GM19328 (cell line): Measurements from ENCODE around the gene GOLGA3.
"Not testable (repeated sequence)": the region's sequence is repeated elsewhere in the genome, so short reads cannot be mapped to it uniquely, and the experiment has no call there.

Source experiments
- ATAC-seq: cut with Tn5 transposase; IDR thresholded peaks from one replicate; pipeline ENCODE4 v1.9.1; 2021; ENCODE audit warnings: mild to moderate bottlenecking, moderate library complexity; ENCODE audit not compliant: unreplicated experiment

The GOLGA3 gene, protein sequence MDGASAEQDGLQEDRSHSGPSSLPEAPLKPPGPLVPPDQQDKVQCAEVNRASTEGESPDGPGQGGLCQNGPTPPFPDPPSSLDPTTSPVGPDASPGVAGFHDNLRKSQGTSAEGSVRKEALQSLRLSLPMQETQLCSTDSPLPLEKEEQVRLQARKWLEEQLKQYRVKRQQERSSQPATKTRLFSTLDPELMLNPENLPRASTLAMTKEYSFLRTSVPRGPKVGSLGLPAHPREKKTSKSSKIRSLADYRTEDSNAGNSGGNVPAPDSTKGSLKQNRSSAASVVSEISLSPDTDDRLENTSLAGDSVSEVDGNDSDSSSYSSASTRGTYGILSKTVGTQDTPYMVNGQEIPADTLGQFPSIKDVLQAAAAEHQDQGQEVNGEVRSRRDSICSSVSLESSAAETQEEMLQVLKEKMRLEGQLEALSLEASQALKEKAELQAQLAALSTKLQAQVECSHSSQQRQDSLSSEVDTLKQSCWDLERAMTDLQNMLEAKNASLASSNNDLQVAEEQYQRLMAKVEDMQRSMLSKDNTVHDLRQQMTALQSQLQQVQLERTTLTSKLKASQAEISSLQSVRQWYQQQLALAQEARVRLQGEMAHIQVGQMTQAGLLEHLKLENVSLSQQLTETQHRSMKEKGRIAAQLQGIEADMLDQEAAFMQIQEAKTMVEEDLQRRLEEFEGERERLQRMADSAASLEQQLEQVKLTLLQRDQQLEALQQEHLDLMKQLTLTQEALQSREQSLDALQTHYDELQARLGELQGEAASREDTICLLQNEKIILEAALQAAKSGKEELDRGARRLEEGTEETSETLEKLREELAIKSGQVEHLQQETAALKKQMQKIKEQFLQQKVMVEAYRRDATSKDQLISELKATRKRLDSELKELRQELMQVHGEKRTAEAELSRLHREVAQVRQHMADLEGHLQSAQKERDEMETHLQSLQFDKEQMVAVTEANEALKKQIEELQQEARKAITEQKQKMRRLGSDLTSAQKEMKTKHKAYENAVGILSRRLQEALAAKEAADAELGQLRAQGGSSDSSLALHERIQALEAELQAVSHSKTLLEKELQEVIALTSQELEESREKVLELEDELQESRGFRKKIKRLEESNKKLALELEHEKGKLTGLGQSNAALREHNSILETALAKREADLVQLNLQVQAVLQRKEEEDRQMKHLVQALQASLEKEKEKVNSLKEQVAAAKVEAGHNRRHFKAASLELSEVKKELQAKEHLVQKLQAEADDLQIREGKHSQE (N-terminal part only)

DNA sequence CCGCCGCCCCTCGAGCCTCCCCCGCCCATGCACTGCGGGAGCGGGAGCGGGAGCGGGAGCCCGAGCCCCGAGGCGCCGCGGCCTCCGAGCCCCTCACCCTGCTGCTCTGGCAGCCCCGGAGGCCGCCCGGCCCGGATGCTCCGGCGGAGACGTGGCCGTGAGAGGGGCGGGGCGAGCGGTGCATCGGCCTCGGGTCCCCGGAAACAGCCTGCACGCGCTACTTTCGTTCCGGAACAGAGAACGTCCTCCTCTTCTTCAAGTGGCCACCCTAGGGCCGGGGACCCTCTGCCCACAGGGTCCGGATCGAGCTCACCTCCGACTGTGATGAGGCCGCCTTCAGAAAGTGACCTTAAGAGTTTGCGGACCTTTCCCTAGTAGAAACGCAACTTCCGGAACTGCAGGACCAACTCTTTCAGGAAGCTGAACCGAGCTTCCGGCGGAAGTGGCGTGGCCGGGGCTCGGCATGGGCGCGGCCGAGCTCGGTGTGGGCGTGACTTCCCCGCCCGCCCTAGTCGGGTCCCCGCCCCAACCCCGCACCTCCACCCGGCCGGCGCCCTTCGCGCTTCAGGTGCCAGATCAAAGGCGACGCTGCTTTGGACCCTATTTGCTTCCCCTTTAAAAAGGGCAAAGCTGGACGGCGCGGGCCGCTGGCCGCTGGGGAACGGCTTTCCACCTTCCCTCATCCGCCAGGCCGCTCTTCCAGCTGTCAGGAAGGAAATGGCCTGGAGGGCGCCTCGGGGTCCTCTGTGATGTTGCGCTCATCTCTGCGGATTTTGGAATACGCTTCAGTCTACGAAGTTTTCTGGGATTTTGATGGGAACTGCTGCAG lies at the start of gene GOLGA3:
GOLGA3 (minus strand) TSS at position 164 of the 829 bp plus-strand sequence. CDS start 6,741 bp downstream, outside the sequence.
- ATAC-seq = peak; percentile 83

DNA sequence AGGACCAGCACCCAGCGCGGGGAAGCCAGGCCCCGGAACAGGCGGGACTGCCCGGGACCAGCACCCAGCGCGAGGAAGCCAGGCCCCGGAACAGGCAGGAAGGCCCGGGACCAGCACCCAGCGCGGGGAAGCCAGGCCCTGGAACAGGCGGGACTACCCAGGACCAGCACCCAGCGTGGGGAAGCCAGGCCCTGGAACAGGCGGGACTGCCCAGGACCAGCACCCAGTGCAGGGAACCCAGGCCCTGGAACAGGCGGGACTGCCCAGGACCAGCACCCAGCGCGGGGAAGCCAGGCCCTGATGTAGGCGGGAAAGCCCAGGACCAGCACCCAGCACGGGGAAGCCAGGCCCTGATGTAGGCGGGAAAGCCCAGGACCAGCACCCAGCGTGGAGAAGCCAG lies 46.0 kb upstream of the GOLGA3 start:
- ATAC-seq = not testable (repeated sequence)

DNA sequence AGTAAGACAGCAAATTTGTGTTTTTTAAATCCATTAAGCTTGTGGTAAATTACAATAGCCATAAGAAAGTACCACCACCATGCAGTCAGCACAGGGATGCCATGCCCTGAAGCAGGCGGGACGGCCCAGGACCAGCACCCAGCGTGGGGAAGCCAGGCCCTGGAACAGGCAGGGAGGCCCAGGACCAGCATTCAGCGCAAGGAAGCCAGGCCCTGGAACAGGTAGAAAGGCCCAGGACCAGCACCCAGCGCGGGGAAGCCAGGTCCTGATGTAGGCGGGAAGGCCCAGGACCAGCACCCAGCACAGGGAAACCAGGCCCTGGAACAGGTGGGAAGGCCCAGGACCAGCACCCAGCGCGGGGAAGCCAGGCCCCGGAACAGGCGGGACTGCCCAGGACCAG lies 45.5 kb upstream of the GOLGA3 start:
- ATAC-seq = no peak

DNA sequence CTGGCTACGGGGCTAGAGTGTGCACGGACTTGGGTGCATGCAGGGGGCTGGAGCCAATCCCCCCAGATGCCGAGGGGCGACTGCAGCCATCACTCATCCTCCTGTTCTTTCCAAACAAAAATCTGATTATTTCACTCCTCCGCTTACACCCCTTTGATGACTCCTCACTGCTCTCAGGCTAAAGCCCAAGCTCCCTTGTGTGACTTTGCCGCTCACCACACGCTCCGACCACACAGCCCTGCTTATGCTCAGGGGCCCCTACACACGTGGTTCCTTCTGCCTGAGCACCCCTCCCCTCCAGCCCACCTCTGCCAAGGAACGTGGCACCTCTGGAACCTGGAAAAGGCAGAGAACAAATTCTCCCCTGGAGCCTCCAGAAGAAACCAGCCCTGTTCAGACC lies 45.1 kb upstream of the GOLGA3 start:
- no peak for ATAC-seq

DNA sequence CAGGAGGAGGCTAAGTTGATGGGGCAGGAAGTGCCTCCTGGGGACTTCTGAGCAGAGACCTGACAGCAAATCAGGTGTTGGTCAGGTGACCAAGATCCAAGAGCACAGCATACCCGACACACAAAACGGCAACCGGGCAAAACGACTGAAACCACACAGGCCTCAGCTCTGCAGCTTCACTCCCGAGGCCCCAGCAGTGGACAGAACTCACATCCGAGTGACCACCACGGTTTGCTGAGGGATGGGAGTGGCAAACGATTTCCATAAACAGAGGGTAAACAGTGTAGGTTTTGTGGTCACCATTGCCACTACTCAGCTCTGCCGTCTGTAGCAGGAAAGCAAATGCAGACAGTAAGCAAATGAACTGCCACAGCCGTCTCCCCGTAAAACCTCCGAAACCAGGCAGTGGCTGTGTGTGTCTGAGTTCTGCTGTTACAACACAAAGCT lies 44.3 kb upstream of the GOLGA3 start:
- ATAC-seq = no peak

DNA sequence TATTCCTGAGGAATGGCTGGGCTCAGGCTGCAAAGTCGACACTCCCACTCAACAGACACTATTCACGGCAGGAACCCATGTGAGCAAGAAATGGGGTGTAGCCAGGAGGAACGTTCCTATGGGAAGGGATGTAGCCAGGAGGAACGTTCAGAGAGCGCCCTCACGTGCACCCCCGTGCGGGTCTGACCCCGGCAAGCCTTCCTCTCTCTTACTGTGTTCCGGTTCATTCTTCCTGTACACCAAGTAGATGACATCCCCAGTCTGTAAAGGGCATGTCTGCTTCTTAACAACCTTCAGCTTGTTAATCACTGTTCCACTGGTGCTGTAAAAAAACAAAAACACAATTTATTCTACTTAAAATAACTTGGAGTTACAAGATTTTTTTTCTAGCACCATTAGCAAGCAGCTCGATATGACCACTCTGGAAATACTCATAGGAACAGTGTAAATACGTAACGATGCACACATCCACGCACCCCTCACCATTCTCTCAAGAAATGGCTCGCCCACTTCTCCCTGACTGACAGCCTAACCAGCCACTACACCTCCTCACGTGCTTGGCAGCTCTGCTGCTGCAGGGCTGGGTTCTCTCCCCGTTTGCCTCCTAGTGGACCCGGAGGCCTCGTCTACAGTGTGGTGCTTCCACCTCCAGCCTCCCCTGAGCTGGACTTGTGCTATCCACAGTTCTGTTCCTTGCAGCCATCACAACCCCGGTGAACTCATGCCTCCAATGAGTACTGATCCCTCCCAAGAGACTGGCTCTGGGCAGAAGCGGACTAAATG lies 43.6 kb upstream of the GOLGA3 start:
- ATAC-seq = no peak

DNA sequence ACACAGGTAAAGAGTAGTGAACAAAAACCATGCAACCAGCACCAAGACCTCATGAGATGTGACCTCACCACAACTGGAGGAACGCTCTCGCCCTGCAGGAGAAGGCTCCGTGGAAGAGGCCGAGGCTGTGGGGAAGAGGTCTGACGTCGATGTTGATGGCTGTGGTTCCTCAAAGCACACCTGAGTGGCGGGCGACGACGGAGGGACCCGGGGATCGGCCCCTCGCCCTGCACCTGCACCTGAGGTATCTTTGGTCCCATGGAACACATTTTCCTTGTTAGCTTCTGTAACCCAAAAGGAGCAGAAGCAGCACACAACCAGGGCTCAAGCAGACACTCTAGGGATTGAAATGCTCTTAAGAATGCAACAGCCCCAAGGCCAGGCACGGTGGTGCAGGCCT lies 40.9 kb upstream of the GOLGA3 start:
- no peak for ATAC-seq

DNA sequence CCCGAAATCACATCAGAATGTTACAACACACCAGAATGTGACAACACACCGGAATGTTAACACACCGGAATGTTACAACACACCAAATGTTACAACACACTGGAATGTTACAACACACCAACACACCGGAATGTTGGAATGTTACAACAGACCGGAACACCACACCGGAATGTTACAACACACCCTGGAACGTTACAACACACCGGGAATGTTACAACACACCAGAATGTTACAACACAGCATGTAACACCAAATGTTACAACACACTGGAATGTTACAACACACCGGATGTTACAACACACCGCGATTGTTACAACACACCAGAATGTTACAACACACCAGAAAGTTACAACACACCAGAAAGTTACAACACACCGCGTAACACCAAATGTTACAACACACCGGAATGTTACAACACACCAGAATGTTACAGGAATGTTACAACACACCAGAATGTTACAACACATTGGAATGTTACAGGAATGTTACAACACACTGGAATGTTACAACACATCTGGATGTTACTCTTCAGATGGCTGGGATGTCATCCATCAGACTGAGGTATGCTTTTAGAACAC lies 37.7 kb upstream of the GOLGA3 start:
- no peak for ATAC-seq

DNA sequence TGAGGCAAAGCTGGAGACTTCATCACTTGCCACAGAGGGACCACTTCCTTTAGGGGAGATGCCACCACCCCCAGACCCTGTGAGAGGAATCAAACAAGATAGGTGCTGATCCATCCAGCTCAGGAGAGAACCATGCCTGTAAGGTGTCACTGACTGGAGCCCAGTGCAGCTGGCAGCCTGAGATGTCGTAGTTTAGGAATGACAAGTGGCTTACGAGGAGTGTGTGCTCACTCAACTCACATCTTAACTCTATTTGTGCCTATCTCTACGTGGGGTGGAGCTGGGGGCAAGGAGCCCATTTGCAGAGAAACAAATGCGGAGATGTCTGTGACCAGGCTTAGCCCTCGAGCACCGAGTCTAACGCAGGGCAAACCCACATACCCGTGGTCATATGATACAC lies 32.9 kb upstream of the GOLGA3 start:
- ATAC-seq = no peak

DNA sequence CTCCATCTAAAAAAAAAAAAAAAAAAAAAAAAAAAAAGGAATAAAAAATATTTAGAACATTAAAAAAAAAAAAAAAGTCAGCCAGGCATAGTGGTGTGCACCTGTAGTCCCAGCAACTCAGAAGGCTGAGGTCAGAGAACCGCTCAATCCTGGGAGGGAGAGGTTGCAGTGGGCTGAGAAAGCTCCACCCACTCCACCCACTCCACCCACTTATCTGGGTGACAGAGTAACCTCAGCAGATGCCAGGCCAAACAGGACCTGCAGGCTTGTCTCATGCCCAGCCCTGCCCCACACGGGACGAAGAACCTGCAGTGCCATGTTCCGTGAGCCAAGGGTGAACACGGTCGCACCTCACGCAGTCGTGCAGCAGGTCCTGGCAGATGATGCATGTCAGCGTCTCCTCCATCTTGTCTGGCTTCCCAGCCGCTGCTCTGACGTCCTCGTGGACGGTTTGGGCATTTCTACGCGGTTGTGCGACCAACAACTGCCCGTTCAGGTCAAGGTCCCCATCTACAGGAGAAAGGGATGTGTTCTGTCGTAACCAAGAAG lies 30.1 kb upstream of the GOLGA3 start:
- no peak for ATAC-seq

DNA sequence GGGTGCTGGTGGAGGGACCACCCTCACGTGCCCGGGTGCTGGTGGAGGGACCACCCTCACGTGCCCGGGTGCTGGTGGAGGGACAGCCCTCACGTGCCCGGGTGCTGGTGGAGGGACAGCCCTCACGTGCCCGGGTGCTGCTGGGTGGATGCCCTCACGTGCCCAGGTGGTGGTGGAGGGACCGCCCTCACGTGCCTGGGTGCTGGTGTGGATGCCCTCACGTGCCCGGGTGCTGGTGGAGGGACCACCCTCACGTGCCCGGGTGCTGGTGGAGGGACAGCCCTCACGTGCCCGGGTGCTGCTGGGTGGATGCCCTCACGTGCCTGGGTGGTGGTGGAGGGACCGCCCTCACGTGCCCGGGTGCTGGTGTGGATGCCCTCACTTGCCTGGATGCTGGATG lies 28.4 kb upstream of the GOLGA3 start:
- not testable (repeated sequence) for ATAC-seq

DNA sequence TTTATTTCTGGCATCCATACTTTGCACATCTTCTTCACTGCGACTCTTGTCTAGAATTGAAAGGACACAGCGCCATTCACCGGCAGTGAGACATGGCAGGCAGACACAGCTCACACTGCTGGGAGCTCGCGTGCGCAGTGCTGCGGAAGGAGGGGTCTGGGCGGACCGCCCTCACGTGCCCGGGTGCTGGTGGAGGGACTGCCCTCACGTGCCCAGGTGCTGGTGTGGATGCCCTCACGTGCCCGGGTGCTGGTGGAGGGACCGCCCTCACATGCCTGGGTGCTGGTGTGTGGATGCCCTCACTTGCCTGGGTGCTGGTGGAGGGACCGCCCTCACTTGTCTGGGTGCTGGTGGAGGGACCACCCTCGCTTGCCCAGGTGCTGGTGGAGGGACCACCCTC lies 27.9 kb upstream of the GOLGA3 start:
- no peak for ATAC-seq

DNA sequence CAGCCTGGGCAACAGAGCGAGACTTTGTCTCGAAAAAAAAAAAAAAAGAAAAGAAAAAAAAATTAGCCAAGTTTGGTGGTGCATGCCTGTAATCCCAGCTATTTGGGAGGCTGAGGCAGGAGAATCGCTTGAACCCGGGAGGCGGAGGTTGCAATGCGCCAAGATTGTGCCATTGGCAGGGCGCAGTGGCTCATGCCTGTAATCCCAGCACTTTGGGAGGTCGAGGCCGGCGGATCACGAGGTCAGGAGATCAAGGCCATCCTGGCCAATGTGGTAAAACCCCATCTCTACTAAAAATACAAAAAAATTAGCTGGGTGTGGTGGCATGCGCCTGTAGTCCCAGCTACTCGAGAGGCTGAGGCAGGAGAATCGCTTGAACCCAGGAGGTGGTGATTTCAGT lies 26.5 kb upstream of the GOLGA3 start:
- not testable (repeated sequence) for ATAC-seq

DNA sequence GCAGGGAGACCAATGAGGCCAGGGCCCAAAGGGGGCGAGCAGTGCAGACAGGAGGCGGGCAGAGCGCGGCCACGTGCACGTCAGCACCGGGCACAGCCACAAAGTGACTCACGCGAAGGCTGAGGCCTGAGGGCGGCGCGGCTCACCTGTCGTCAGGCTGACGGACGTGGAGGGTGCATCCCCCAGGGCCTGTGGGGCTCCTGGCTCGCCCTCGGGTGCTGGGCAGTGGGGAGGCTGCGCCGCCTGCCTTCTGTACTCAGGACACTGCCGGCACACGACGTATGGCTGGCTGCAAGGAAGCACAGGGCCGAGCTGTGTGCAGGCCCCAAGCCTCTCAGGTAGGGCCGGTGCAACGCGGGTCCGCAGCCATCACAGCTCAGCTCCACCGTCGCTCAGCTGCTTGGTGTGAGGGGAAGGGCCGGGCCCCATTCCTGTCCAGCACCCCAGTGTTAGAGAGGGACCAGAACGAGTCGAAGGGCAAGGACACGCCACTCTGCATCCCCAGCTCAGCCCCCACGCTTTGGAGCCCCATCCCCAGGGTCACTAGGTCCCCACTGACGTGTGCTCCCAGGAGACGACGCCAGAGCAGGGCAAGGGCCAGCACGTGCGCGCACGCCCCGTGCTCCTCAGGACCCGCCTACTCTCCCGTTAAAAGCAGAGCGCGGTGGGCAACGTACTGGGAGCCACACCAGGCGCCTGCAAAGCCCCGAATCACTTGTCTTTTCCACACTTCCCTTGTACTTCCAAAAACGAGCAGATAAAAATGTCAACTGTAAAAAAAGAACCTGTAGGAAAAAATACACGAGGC lies 24.8 kb upstream of the GOLGA3 start:
- no peak for ATAC-seq

DNA sequence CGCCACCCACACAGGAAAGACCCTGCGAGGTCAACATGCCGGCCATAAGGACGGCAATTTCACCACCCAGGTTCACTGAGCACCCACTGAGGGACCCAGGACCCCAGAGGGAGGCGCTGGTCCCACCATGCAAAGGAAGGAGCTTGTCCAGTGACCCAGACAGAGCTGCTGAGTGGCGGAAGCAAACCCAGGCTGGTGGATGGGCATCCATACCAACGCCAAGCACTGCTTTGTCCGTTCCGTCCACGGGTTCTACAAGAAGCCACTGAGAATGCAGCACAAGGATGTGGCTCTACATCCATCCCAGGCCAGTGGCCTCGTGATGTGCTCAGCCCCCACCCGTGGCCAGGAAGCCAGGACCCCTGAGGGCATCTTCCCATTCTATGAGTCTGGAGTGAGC lies 23.8 kb upstream of the GOLGA3 start:
- ATAC-seq = no peak

DNA sequence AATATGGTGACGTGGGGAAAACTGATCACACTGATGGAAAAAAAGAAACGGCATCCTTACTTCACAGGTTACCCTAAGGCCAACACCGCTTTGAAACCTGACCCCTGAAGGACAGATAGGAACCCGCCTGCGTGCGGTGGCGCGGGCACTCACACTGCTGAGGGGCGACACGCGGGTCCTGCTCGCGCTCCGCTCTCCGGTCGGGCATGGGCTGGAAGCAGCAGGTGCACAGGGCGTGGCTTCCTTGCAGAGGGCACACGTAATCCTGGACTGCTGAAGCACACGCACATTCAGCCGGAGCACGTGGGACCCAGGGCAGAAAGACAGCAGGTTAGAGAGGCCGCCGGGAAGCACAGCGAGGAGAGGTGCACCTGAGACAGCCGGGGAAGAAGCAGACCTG lies 22.8 kb upstream of the GOLGA3 start:
- no peak for ATAC-seq

DNA sequence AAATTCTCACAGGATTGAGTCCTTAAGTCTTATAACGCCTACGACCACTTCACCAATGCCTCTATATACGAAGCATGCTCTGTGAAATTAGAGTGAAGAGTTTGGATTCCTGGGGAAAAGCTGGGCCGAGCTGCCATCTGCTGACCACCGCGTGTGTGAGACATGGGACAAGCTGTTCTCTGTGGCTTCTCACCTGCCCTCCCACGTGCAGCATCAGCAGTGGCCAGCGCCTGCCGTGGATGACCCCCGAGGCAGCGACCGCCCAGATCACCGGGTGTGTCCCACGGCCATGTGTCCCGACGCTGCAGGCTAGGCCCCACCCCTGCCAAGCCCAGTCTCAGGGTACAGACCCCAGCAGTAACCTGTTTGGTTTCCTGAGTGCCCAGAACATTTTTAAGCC lies 21.6 kb upstream of the GOLGA3 start:
- no peak for ATAC-seq

DNA sequence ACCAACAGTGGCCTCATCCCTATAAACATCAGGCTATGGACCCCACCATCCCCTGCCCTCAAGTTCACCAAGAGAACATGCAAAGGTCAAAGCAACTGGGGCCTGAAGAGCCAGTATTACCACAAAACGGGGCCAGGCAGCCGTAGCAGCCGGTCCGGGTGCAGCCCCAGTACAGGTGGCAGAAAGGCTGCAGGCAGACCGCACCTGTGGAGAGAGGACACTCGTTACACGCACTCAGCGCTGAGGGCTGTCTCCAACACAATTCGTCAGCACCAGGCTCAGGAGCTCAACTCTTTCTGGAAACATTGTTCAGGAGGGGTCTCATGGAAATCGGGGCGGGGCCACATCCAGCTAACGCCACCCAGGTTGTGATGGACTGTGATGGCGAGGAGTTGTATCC lies 19.9 kb upstream of the GOLGA3 start:
- no peak for ATAC-seq
